PFSK-1 (cell line): ENCODE data around the gene SPTBN1.

Experiments used
- FOXP2 ChIP-seq: optimal IDR thresholded peaks from 2 replicates; pipeline ENCODE3; 2011; ENCODE audit warnings: borderline replicate concordance, control low read depth, inconsistent platforms; ENCODE audit not compliant: insufficient read depth; ENCODE audit errors: extremely low read length, extremely low read depth
- POLR2AphosphoS5 ChIP-seq: IDR thresholded peaks from 2 replicates; pipeline ENCODE4 v1.6.1; 2012; ENCODE audit warnings: low read depth, mild to moderate bottlenecking, control low read depth, low read length, moderate library complexity
- REST ChIP-seq, 2 experiments: IDR thresholded peaks; 2 replicates each; pipeline versions ENCODE4 v1.6.1 to v1.8.0; 2011 to 2012; ENCODE audit warnings: low read depth in 2 of 2, low read length in 2 of 2, control low read depth in 1 of 2, inconsistent platforms in 1 of 2, mild to moderate bottlenecking in 1 of 2, moderate library complexity in 1 of 2; ENCODE audit not compliant: insufficient read depth in 1 of 2
- SIN3A ChIP-seq: IDR thresholded peaks from 2 replicates; pipeline ENCODE4 v1.6.1; 2012; ENCODE audit warnings: mild to moderate bottlenecking, low read length, moderate library complexity, borderline replicate concordance; ENCODE audit not compliant: insufficient read depth
- TAF1 ChIP-seq: IDR thresholded peaks from 2 replicates; pipeline ENCODE4 v1.6.1; 2012; ENCODE audit warnings: low read length, control low read depth, borderline replicate concordance; ENCODE audit not compliant: insufficient read depth

- TF ChIP-seq SIN3A: no peak
- no peak for TF ChIP-seq POLR2AphosphoS5
- no peak for TF ChIP-seq REST (IDR thresholded peaks at IDR 0.05; ENCODE audit: insufficient read depth in 1 of 2, low read depth in 2 of 2, low read length in 2 of 2)
- TF ChIP-seq TAF1: no peak
- TF ChIP-seq FOXP2: no peak
These were observed 23.9 kb downstream of the SPTBN1 start for GRCh38 chr2:54480025-54480424.
